ENCODE data around the gene UPK1B.

Gene UPK1B

GRCh38 chr3:119176778-119177177 is 3.4 kb downstream of the UPK1B start:
- no peak for DNase-seq (ENCODE audit: low read depth)

DNA sequence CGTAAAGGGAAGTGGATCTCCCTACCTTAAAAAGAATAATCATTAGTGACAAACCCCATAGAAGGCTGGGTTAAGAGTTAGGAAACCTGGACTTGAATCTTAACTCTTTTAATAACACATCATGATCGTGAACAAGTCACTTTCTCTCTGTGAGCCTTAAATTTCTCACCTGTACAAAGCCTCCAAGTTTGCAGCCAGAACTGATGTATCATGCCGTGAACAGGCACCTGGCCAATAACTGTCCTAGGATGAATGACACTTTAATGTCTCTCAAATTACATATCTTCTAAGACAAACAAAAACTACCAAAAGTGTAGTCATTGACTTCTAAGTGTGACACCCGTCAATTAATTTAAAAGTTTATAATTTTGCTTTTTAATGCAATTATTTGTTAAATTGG is 3.9 kb downstream of the UPK1B start:
- no peak for DNase-seq (ENCODE audit: low read depth)

GRCh38 chr3:119181765-119182164 is 8.4 kb downstream of the UPK1B start:
- no peak for DNase-seq (ENCODE audit: low read depth)

DNA sequence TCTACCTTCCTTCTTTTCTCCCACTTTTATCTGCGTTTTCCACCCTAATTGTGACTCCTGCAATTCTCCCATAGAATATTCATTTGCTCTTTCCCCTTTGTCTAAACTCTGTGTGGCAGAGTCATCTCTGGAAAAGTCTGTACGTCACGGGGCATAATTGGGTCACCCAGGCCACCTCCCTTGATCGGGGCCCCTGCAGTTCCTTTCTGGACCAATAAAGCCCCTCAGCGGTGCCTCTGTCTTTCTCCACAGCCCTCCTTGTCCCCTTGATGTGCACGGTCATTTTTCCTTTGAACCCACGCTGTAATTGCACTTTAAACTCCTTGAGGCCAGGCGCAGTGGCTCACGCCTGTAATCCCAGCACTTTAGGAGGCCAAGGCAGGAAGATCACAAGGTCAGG is 10.7 kb downstream of the UPK1B start:
- DNase-seq (ENCODE audit: low read depth): no peak

DNA sequence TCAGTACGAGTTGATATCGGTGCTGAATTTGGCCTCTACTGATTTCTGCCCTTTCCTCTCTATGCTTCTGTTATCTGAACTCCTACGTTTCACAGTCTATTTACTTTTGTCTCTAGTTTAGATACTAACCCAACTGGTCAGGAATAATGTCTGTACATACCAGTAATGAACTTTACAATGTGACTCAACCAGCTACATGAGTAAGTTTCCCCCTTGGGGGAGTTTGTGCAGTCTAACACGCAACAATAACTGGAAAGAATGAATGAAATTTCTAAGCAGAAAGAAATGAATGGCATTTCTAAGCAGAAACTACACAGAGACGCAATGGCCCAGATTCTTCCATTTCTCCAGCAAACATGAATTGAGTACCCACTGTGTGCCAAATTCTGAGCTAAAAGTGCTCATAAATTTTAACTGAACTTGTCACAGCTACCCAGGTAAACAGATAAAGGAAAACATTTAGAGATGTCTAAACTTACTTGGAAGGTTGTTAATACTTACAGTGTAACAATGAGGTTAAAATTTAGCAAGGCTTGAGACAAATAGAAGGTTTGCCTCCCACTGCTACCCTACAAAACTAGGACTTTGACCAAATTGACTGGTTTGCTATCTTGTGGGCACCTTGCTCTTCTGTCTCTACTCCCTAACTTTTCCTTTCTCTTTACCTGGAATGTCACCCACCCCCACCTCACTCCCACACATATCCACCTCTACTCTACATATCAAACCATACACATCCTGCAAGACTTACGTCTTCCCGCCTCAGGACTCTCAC is 11.6 kb downstream of the UPK1B start:
- DNase-seq (ENCODE audit: low read depth): no peak

- no peak for DNase-seq (ENCODE audit: low read depth)
These were observed 13.9 kb downstream of the UPK1B start for GRCh38 chr3:119187266-119187665.

- no peak for DNase-seq (ENCODE audit: low read depth)
These were observed 18.4 kb downstream of the UPK1B start for GRCh38 chr3:119191800-119192199.

DNA sequence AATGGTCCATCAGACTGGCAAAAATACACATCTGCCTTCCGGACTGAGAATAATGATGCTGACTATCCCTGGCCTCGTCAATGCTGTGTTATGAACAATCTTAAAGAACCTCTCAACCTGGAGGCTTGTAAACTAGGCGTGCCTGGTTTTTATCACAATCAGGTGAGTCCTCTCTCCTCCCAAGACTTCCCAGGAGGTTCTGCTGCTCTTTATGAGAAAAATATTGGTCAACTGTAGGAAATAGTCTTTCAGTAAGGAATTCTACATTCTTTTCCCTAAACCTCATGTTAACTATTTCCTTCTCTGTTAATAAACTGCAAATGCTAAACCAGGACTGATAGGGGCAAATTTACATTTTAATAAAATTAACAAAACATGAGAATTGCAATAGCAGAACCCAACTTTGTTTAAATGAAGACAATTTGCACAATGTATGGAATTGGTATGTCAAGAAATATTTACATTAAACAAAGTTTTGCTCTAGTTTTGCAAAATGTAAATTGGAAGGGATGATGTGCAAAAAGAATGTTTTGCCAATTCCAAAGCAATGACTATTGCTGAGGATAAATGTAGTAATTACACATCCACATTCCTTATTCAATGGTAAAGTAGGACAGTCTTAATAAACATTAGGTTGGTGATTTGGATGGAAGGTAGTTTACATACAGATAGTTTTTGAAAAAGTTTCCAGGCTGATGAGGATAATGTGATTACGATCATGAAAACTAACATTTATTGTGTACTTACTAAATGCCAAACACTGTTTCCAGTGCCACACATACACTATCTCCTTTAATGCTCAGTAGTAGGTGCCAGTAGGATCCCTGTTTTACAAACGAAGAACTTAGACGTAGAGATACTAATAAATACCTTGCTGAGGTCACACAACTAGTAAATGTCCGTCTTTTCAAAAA is 21.1 kb downstream of the UPK1B start:
- DNase-seq (ENCODE audit: low read depth): no peak

GRCh38 chr3:119195151-119195476 is 21.7 kb downstream of the UPK1B start:
- no peak for DNase-seq (ENCODE audit: low read depth)

DNA sequence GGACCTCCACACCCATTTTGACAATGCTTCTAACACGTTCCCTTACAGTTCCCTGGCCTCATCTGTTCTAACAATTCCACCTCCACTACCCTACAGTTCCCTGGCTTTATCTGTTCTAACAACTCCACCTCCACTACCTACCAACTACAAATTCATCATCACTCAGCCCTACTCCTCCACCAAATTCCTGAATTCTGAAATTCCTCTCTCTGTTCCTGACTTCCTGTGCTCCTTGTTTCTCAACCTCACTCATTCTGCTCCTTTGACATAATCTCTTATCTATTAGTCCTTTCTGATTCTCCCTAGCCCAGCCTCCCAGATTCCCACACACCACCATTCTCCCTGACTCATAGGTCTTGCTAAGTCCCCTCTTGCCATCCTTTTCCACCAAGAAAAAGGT is 22.5 kb downstream of the UPK1B start:
- no peak for DNase-seq (ENCODE audit: low read depth)

DNA sequence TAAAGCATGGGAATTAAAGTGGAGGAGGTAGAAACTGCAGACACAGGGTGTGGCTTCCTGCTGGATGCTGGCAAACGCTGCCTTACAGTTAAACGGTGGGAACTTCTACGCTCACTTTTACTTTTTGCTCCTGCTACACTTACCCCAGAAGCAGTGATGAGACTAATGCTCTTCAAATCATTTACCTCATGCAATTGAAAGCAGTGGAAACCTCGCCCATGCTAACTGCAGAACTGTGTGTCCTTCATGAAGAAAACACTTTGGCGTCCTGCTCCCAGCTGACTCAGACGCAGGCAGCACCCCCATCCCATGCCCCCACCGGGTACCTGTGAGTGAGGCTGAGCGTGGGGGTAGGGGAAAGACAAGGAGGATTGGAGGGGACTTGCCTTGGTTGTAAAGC is 31.8 kb downstream of the UPK1B start:
- no peak for DNase-seq (ENCODE audit: low read depth)

GRCh38 chr3:119205685-119206084 is 32.3 kb downstream of the UPK1B start:
- no peak for DNase-seq (ENCODE audit: low read depth)

- no peak for DNase-seq (ENCODE audit: low read depth)
These were observed 33.5 kb downstream of the UPK1B start for GRCh38 chr3:119206611-119207511.

DNA sequence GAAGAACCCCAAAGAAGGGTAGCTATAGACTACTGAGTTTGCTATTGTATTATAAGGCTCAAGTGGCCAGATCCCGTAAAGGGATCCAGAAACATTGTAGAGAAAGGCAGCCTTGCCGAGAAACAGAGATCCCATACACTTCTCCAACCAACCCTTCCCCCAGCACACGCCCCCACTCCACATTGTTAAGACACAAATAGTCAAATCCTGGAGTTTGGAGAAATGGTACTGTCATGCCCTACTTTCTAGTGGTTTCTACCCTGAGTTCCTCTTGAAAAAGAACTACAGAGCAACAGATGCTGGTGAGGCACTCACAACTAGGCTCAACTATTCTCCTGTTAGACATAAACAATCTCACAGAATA is 34.1 kb downstream of the UPK1B start:
- DNase-seq (ENCODE audit: low read depth): no peak

- DNase-seq (ENCODE audit: low read depth): no peak
These were observed 37.8 kb downstream of the UPK1B start for GRCh38 chr3:119211193-119211592.

DNA sequence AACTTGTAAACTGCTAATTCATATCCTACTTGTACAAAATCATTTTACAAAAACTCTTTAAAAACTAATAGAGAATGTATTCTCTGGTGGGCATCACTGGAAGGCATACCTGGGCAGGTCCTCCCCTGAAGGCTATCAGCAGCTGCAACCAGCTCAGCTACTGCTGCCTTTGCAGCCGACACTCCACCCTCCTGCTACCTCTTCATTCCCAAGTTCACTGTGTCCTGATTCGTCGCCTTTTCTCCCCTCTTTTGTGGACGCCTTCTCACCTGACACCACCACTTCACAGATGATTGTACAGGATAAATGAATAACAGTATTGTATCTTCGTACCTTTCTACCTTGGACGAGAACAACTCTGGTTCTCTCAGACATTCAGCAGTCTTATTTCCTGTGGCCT is 38.4 kb downstream of the UPK1B start:
- DNase-seq (ENCODE audit: low read depth): no peak

GRCh38 chr3:119219069-119219468 is 45.7 kb downstream of the UPK1B start:
- no peak for DNase-seq (ENCODE audit: low read depth)

- no peak for DNase-seq (ENCODE audit: low read depth)
These were observed 46.8 kb downstream of the UPK1B start for GRCh38 chr3:119220198-119220597.

GRCh38 chr3:119220970-119221667 is 47.7 kb downstream of the UPK1B start:
- DNase-seq (ENCODE audit: low read depth): no peak

DNA sequence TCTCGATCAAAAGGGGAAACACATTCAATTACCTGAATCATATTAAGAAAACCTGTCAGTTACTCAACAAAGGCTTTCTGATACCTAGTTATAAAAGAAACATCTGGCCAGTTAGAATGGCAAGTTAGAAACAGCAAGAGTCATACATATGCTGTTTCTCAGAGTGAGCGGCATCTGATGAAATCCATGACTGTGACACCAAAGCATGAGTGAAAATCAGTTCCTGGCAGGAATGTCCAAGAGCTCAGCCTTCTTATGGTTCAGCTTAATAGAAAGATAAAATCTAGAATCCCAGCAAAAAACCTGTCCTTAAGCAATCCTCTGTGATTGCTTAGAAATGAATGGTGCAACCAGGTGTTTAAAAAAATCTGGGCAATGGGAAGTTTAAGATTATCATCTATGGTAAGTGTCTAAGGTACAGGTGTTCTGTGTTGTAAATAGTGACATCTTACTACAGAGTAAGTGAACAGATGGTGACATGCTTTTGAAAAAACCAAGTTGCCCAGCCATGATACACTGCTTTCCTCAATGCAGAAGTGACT is 48.5 kb downstream of the UPK1B start:
- DNase-seq (ENCODE audit: low read depth): no peak

DNA sequence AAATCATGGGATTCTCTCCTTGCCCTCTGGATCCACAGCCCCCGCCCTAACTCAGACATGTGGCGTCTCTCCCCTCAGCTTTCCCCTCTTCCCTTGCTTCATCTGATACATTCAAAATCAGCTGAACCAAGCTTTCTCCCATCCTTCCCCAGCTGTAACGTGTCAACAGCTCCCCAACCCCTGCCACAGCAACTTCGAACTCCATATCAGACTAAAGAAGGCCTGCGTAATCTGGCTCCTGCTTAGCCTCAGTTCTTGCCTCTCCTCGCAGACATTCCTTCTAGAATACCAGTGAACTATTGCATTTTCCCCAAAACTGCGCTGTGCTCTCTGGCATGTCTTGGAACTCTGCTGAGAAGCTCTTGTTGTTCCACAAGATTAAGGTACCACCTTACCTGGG is 49.0 kb downstream of the UPK1B start:
- no peak for DNase-seq (ENCODE audit: low read depth)

GRCh38 chr3:119223511-119223910 is 50.1 kb downstream of the UPK1B start:
- no peak for DNase-seq (ENCODE audit: low read depth)
